MM.1S (cell line): ENCODE measurements around the gene SLC6A11.

Experiments
- DNase-seq: peaks from one replicate; pipeline ENCODE4 v3.0.0-alpha.2; 2015
- H2AFZ ChIP-seq: fragments of 300-600 bp; sonication (generic); 2 replicates; pipeline ENCODE4 v1.6.0; 2016; ENCODE audit warnings: antibody characterized with exemption, low read length
- H3F3A ChIP-seq: fragments of 300-600 bp; sonication (generic); 2 replicates; pipeline ENCODE4 v1.6.1; 2016; ENCODE audit warnings: mild to moderate bottlenecking, antibody characterized with exemption, low read length, moderate library complexity, mixed read lengths; ENCODE audit not compliant: insufficient read depth
- H3K27ac ChIP-seq: fragments of 300-600 bp; sonication (generic); 2 replicates; pipeline ENCODE4 v1.5.1; 2016; ENCODE audit warnings: mild to moderate bottlenecking, low read length
- H3K27me3 ChIP-seq: fragments of 300-600 bp; sonication (generic); replicated peaks from 2 replicates; pipeline ENCODE4 v1.6.0; 2016; ENCODE audit warnings: low read length; ENCODE audit not compliant: insufficient read depth
- H3K36me3 ChIP-seq: fragments of 300-600 bp; sonication (generic); replicated peaks from 2 replicates; pipeline ENCODE4 v1.6.1; 2016; ENCODE audit warnings: mild to moderate bottlenecking, low read length, mixed read lengths; ENCODE audit not compliant: insufficient read depth
- H3K4me1 ChIP-seq: fragments of 300-600 bp; sonication (generic); 2 replicates; pipeline ENCODE4 v1.6.1; 2016; ENCODE audit warnings: low read length, mixed read lengths
- H3K4me2 ChIP-seq: fragments of 300-600 bp; sonication (generic); 2 replicates; pipeline ENCODE4 v1.6.0; 2016; ENCODE audit warnings: low read depth, low read length
- H3K4me3 ChIP-seq: fragments of 300-600 bp; sonication (generic); 2 replicates; pipeline ENCODE4 v1.5.1; 2016; ENCODE audit warnings: low read length, mixed read lengths
- H3K79me2 ChIP-seq: fragments of 300-600 bp; sonication (generic); 2 replicates; pipeline ENCODE4 v1.6.1; 2016; ENCODE audit warnings: mixed run types, low read length, mixed read lengths
- H3K9ac ChIP-seq: fragments of 300-600 bp; sonication (generic); 2 replicates; pipeline ENCODE4 v1.6.1; 2016; ENCODE audit warnings: low read length, mixed read lengths
- H3K9me2 ChIP-seq: fragments of 300-600 bp; sonication (generic); replicated peaks from 2 replicates; pipeline ENCODE4 v1.6.1; 2016; ENCODE audit warnings: mild to moderate bottlenecking, low read length, mixed read lengths; ENCODE audit not compliant: insufficient read depth
- H3K9me3 ChIP-seq: fragments of 300-600 bp; sonication (generic); replicated peaks from 2 replicates; pipeline ENCODE4 v1.6.1; 2016; ENCODE audit warnings: mild to moderate bottlenecking, low read length, mixed read lengths; ENCODE audit not compliant: insufficient read depth
- H4K20me1 ChIP-seq: fragments of 300-600 bp; sonication (generic); 2 replicates; pipeline ENCODE4 v1.6.1; 2016; ENCODE audit warnings: mild to moderate bottlenecking, low read length, moderate library complexity, mixed read lengths; ENCODE audit not compliant: insufficient read depth
- CTCF ChIP-seq: fragments of 300-600 bp; sonication (generic); IDR thresholded peaks from 2 replicates; pipeline ENCODE4 v1.5.1; 2016; ENCODE audit warnings: antibody characterized with exemption, low read length, mixed read lengths
- EZH2 ChIP-seq: fragments of 300-600 bp; sonication (generic); optimal IDR thresholded peaks from 2 replicates; pipeline ENCODE3; 2017; ENCODE audit warnings: low read depth, mild to moderate bottlenecking, antibody characterized with exemption, low read length, mixed read lengths
- EZH2phosphoT487 ChIP-seq: fragments of 300-600 bp; sonication (generic); IDR thresholded peaks from 2 replicates; pipeline ENCODE4 v1.6.1; 2018; ENCODE audit warnings: antibody characterized with exemption, low read length

SLC6A11 gene

GRCh38 chr3:10910367-10910766, 94.3 kb downstream of the SLC6A11 start:
- Histone ChIP-seq H3K27ac (no peak overlapping the region), H3K36me3 (no peaks in the 10 kb centered on the region), H3K9me2 (no peaks in the 10 kb centered on the region), H2AFZ (no peak overlapping the region), H3K4me1 (no peaks in the 10 kb centered on the region), H3K4me2 (no peak overlapping the region), H4K20me1 (no peaks in the 10 kb centered on the region), H3K9me3 (no peaks in the 10 kb centered on the region; the same call in 1 of the 2 replicates), H3K9ac (no peak overlapping the region), H3K4me3 (no peak overlapping the region), H3F3A (no peaks in the 10 kb centered on the region), H3K79me2 (no peaks in the 10 kb centered on the region), H3K27me3 (peaks cover 6% of the 10 kb centered on the region)
- DNase-seq: no peak
- no peak for TF ChIP-seq EZH2phosphoT487
- TF ChIP-seq CTCF: no peak
- no peak for TF ChIP-seq EZH2

GRCh38 chr3:10911350-10912002, 95.4 kb downstream of the SLC6A11 start:
- DNase-seq: no peak
- TF ChIP-seq CTCF (no peak), EZH2 (no peak), EZH2phosphoT487 (no peak)
- Histone ChIP-seq H3K9ac (no peak overlapping the region), H3K9me3 (no peaks in the 10 kb centered on the region), H4K20me1 (no peaks in the 10 kb centered on the region), H3K27me3 (peaks cover 13% of the 10 kb centered on the region), H3K4me3 (no peak overlapping the region), H3K79me2 (no peaks in the 10 kb centered on the region), H3K4me1 (no peaks in the 10 kb centered on the region), H3F3A (no peaks in the 10 kb centered on the region), H2AFZ (no peak overlapping the region), H3K9me2 (no peaks in the 10 kb centered on the region), H3K27ac (no peak overlapping the region), H3K4me2 (no peak overlapping the region), H3K36me3 (no peaks in the 10 kb centered on the region)

GRCh38 chr3:10912786-10913185, 96.8 kb downstream of the SLC6A11 start:
- H3K27ac ChIP-seq: no peak overlapping the region
- H3K4me3 ChIP-seq: no peak overlapping the region
- DNase-seq: no peak
- H4K20me1 ChIP-seq: no peaks in the 10 kb centered on the region
- H3K27me3 ChIP-seq: peaks cover 21% of the 10 kb centered on the region
- no peak overlapping the region for H3K9ac ChIP-seq
- no peaks in the 10 kb centered on the region for H3K4me1 ChIP-seq
- H2AFZ ChIP-seq: no peak overlapping the region
- H3K4me2 ChIP-seq: no peak overlapping the region
- TF ChIP-seq EZH2: no peak
- no peak for TF ChIP-seq EZH2phosphoT487
- no peak for TF ChIP-seq CTCF
- no peaks in the 10 kb centered on the region for H3K36me3 ChIP-seq
- no peaks in the 10 kb centered on the region for H3K9me3 ChIP-seq
- no peaks in the 10 kb centered on the region for H3F3A ChIP-seq
- H3K79me2 ChIP-seq: no peaks in the 10 kb centered on the region
- H3K9me2 ChIP-seq: no peaks in the 10 kb centered on the region
